ENCODE results near the gene CCDC92. TPM values are rescaled to one million over a fixed set of nuclear protein-coding genes. Genes with fewer than 3 reads are reported as not detected.

CCDC92 gene
- total RNA-seq, 1 experiment from 2014 or later: 53.7 TPM

DNA sequence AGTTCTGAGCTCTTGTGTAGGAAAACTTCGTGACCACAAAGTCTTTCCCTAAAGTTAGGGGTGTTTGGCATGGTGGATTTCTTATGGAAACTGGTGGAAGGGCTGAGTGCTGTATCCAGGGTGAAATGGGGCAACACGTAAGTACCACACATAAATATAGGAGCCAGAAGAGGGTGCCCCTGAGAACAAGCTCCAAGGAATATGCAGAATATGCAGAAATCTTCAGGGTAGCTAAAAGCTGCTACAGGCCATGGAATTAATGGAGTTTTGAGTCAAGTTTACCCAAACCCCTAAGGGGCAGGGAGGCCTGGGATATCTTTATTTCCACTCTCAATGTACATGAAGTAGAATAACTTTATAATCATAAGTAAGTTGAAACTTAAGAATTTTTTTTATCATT, 44.4 kb upstream of the CCDC92 start:
- ChIA-PET POLR2A (no interaction called here), CTCF (interaction anchor here (0.5 kb wide), 1 partner anchor 222 kb away, joined by 4 read pairs; no protein-coding TSS in a partner anchor)
- Histone ChIP-seq H3K27ac (ENCODE audit: low read length) (no peak overlapping the region), H3K27me3 (ENCODE audit: control insufficient read depth, insufficient read depth, low read length) (no peaks in the 10 kb centered on the region), H3K9me3 (ENCODE audit: control insufficient read depth, insufficient read depth, low read depth, low read length) (no peaks in the 10 kb centered on the region), H3K4me1 (ENCODE audit: control insufficient read depth, insufficient read depth, low read length) (no peaks in the 10 kb centered on the region), H3K4me3 (ENCODE audit: low read depth in 2 of 2, low read length in 2 of 2) (no peak overlapping the region), H3K36me3 (ENCODE audit: control insufficient read depth, insufficient read depth, low read length) (peaks cover 12% of the 10 kb centered on the region)
- TF ChIP-seq SIN3A (IDR thresholded peaks at IDR 0.05; ENCODE audit: borderline replicate concordance, insufficient read depth, low read depth, low read length): no peak
- TF ChIP-seq, protein P1, sequence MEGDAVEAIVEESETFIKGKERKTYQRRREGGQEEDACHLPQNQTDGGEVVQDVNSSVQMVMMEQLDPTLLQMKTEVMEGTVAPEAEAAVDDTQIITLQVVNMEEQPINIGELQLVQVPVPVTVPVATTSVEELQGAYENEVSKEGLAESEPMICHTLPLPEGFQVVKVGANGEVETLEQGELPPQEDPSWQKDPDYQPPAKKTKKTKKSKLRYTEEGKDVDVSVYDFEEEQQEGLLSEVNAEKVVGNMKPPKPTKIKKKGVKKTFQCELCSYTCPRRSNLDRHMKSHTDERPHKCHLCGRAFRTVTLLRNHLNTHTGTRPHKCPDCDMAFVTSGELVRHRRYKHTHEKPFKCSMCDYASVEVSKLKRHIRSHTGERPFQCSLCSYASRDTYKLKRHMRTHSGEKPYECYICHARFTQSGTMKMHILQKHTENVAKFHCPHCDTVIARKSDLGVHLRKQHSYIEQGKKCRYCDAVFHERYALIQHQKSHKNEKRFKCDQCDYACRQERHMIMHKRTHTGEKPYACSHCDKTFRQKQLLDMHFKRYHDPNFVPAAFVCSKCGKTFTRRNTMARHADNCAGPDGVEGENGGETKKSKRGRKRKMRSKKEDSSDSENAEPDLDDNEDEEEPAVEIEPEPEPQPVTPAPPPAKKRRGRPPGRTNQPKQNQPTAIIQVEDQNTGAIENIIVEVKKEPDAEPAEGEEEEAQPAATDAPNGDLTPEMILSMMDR (IDR thresholded peaks at IDR 0.05): no peak
- TF ChIP-seq TCF7L2 (IDR thresholded peaks at IDR 0.05; ENCODE audit: low read depth, low read length): no peak
- no peak for TF ChIP-seq REST (IDR thresholded peaks at IDR 0.05; ENCODE audit: insufficient read depth in 1 of 2, low read depth in 2 of 2, low read length in 1 of 2)
- no peak for TF ChIP-seq POLR2AphosphoS5 (IDR thresholded peaks at IDR 0.05; ENCODE audit: low read depth, low read length)
- intact Hi-C loops (cut with micrococcal nuclease; ENCODE audit: unreplicated experiment) (no loop called here), in situ Hi-C loops (cut with HindIII; ENCODE audit: low pct_unique_long_range_greater_than_20kb, low sequenced_read_pairs) (no loop called here)
- DNase-seq (ENCODE audit: low read depth, low spot score) (no peak), ATAC-seq (no peak; the same call in 1 of the 2 replicates)
- no TSS peak for BruUV-seq (replicated peaks)

DNA sequence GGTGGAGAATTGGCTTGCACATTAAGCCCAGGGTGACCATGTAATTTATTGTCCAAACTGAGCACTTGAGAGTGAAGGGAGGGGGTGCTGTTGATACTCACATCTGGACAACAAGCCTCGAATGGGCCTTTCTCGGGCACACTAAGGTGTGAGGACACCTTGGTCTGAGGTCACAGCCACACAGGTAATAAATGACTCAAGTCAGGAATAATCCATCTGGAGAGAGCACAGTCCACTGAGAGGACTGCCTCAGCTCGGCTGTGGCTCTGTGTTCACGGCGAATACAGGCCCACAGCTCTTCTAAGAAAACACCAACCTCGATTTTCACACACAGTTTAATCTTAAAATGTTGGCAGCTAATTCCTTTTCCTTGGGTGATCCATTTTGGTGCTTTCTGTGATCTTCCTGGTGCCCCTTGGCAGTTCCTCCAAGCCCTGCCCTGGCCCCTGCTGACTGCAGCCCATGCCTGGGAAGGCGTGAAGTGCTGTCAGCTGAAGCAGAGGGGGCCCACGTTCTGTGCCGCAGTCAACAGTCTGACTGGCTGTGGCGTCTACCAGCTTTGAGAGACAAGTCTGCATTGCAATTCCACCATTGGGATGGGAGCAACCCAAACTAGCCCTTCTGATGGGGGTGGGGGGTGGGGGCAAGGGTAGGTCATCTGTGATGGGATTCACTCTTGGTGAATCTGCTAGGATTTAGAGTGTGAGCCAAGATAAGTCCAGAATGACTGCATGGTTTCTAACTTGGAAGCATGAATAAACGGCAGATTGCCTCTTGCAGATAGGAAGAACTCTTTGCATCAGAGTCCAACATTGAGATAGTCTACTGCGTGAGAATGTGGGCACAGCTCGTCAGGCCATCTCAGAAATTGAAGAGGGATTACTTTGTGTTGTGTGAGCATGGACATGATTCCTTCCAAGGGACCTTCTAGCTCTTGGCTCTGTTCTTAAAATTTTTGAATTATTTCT, 43.1 kb upstream of the CCDC92 start:
- no peaks in the 10 kb centered on the region for H3K27me3 ChIP-seq (ENCODE audit: control insufficient read depth, insufficient read depth, low read length)
- in situ Hi-C loops (cut with HindIII; ENCODE audit: low pct_unique_long_range_greater_than_20kb, low sequenced_read_pairs): no loop called here
- intact Hi-C loops (cut with micrococcal nuclease; ENCODE audit: unreplicated experiment): no loop called here
- H3K4me1 ChIP-seq (ENCODE audit: control insufficient read depth, insufficient read depth, low read length): no peaks in the 10 kb centered on the region
- CTCF ChIA-PET: interaction anchor here (0.6 kb wide), 1 partner anchor 215 kb away, joined by 4 read pairs; no protein-coding TSS in a partner anchor
- ATAC-seq (no peak), DNase-seq (ENCODE audit: low read depth, low spot score) (no peak)
- peaks cover 21% of the 10 kb centered on the region for H3K36me3 ChIP-seq (ENCODE audit: control insufficient read depth, insufficient read depth, low read length)
- TF ChIP-seq TCF7L2 (IDR thresholded peaks at IDR 0.05; ENCODE audit: low read depth, low read length) (no peak), SIN3A (IDR thresholded peaks at IDR 0.05; ENCODE audit: borderline replicate concordance, insufficient read depth, low read depth, low read length) (no peak), POLR2AphosphoS5 (IDR thresholded peaks at IDR 0.05; ENCODE audit: low read depth, low read length) (no peak), REST (IDR thresholded peaks at IDR 0.05; ENCODE audit: insufficient read depth in 1 of 2, low read depth in 2 of 2, low read length in 1 of 2) (no peak)
- TF ChIP-seq, protein P1 (IDR thresholded peaks at IDR 0.05): no peak
- no TSS peak for BruUV-seq (replicated peaks)
- no peak overlapping the region for H3K27ac ChIP-seq (ENCODE audit: low read length)
- H3K4me3 ChIP-seq (ENCODE audit: low read depth in 2 of 2, low read length in 2 of 2): no peak overlapping the region
- POLR2A ChIA-PET: no interaction called here
- no peaks in the 10 kb centered on the region for H3K9me3 ChIP-seq (ENCODE audit: control insufficient read depth, insufficient read depth, low read depth, low read length)
